Measurements from ENCODE around the gene SPARCL1.

DNA sequence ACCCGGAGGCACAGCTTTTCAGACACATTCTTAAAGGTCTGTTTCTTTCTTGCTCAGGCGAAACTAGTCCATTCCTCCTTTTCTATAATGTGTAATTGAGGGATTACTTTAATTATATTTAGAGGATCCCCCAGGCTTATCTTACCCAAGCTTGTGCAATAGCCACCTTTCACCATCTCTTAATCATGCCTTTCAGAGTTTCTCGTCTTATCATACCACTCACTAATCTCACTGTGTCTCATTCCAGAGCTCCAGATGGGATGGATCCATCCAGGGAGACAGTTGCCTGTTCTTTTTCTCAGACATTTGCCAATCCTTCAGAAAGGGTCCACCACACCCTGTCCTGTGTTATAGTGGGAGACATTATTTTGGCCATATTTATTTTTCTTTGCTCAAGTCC lies 12.5 kb downstream of the SPARCL1 start:
- TF ChIP-seq, protein P1, sequence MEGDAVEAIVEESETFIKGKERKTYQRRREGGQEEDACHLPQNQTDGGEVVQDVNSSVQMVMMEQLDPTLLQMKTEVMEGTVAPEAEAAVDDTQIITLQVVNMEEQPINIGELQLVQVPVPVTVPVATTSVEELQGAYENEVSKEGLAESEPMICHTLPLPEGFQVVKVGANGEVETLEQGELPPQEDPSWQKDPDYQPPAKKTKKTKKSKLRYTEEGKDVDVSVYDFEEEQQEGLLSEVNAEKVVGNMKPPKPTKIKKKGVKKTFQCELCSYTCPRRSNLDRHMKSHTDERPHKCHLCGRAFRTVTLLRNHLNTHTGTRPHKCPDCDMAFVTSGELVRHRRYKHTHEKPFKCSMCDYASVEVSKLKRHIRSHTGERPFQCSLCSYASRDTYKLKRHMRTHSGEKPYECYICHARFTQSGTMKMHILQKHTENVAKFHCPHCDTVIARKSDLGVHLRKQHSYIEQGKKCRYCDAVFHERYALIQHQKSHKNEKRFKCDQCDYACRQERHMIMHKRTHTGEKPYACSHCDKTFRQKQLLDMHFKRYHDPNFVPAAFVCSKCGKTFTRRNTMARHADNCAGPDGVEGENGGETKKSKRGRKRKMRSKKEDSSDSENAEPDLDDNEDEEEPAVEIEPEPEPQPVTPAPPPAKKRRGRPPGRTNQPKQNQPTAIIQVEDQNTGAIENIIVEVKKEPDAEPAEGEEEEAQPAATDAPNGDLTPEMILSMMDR (IDR thresholded peaks at IDR 0.05; ENCODE audit: insufficient read depth, low read length), result no peak
- no peak for TF ChIP-seq REST (IDR thresholded peaks at IDR 0.05; ENCODE audit: insufficient replicate concordance, low read depth)
- TF ChIP-seq GABPA (IDR thresholded peaks at IDR 0.05; ENCODE audit: low read depth), result no peak
- no peak for TF ChIP-seq POLR2AphosphoS5 (IDR thresholded peaks at IDR 0.05; ENCODE audit: low read depth)

All from HL-60 (cell line).